NB4 (cell line): ENCODE results near the gene AK9.

ENCODE experiments used
- CTCF ChIP-seq: IDR thresholded peaks from one replicate; pipeline ENCODE4 v1.5.1; 2012; ENCODE audit warnings: low read depth, low read length
- MAX ChIP-seq: IDR thresholded peaks from 2 replicates; pipeline ENCODE4 v1.6.1; 2011; ENCODE audit warnings: low read depth, low read length
- POLR2A ChIP-seq: IDR thresholded peaks from 2 replicates; pipeline ENCODE4 v1.6.1; 2011; ENCODE audit warnings: mild to moderate bottlenecking; ENCODE audit not compliant: insufficient read length; ENCODE audit errors: extremely low read depth

GRCh38 chr6:109653264-109653663 lies 37.7 kb downstream of the AK9 start:
- TF ChIP-seq POLR2A (no peak), CTCF (no peak), MAX (no peak)
